GM10248 (cell line): ENCODE results near the gene FHIT.

Experiments
- CTCF ChIA-PET: fragments of 300-600 bp; sonication (Branson Sonifier 250); formaldehyde crosslinking; extraction: SDS; loops from one replicate; lab custom pipeline; 2021; ENCODE audit warnings: antibody characterized with exemption; lab: Yijun Ruan, JAX
- POLR2A ChIA-PET: fragments of 350-650 bp; sonication (Branson Sonifier 250); formaldehyde crosslinking; extraction: SDS; loops from one replicate; lab custom pipeline; 2020; ENCODE audit warnings: antibody characterized with exemption; lab: Yijun Ruan, JAX
- DNase-seq: peaks from one replicate; pipeline ENCODE4 v3.0.0; 2012; ENCODE audit errors: extremely low spot score
- CTCF ChIP-seq: IDR thresholded peaks from 2 replicates; pipeline ENCODE4 v1.5.1; 2012; ENCODE audit warnings: mild to moderate bottlenecking, low read depth; ENCODE audit errors: extremely low read depth, missing control alignments, control extremely low read depth

Gene FHIT

GRCh38 chr3:59890639-59891038 is 1360.6 kb downstream of the FHIT start:
- DNase-seq, result no peak
- ChIA-PET CTCF (no interaction called here), POLR2A (no interaction called here)
- TF ChIP-seq CTCF, result no peak

GRCh38 chr3:59886790-59887189 is 1364.5 kb downstream of the FHIT start:
- POLR2A ChIA-PET, result no interaction called here
- no peak for TF ChIP-seq CTCF
- DNase-seq, result no peak
- CTCF ChIA-PET, result no interaction called here

GRCh38 chr3:59885899-59886400 is 1365.3 kb downstream of the FHIT start:
- DNase-seq, result no peak
- ChIA-PET POLR2A (interaction anchor here (0.7 kb wide), 1 partner anchor 45 kb away, joined by 3 read pairs; no protein-coding TSS in a partner anchor), CTCF (interaction anchor here (1.2 kb wide), 1 partner anchor 9 kb away, joined by 3 read pairs; no protein-coding TSS in a partner anchor)
- TF ChIP-seq CTCF, result no peak

- POLR2A ChIA-PET, result interaction anchor here (0.7 kb wide), 1 partner anchor 44 kb away, joined by 3 read pairs; no protein-coding TSS in a partner anchor
- CTCF ChIA-PET, result interaction anchor here (1.2 kb wide), 2 partner anchors 9 to 11 kb away, joined by 3 read pairs; no protein-coding TSS in a partner anchor
- no peak for TF ChIP-seq CTCF
- DNase-seq, result no peak
These were observed 1366.2 kb downstream of the FHIT start for GRCh38 chr3:59885101-59885500.

- TF ChIP-seq CTCF, result no peak
- no peak for DNase-seq
- ChIA-PET POLR2A (no interaction called here), CTCF (interaction anchor here (1.2 kb wide), 1 partner anchor 11 kb away, joined by 3 read pairs; no protein-coding TSS in a partner anchor)
These were observed 1366.8 kb downstream of the FHIT start for GRCh38 chr3:59884409-59884808.

GRCh38 chr3:59882746-59883145 is 1368.5 kb downstream of the FHIT start:
- CTCF ChIA-PET, result no interaction called here
- POLR2A ChIA-PET, result no interaction called here
- DNase-seq, result no peak
- no peak for TF ChIP-seq CTCF

- DNase-seq, result no peak
- ChIA-PET POLR2A (no interaction called here), CTCF (no interaction called here)
- TF ChIP-seq CTCF, result no peak
These were observed 1370.5 kb downstream of the FHIT start for GRCh38 chr3:59880717-59881116.
